ENCODE results near the gene SLC25A21.

Gene SLC25A21

GRCh38 chr14:37060496-37061260, 111.7 kb downstream of the SLC25A21 start:
- H3K27ac ChIP-seq (ENCODE audit: extremely low read depth, low read depth, low read length): no peak overlapping the region
- CTCF ChIA-PET: no interaction called here
- peaks cover 14% of the 10 kb centered on the region for H3K4me1 ChIP-seq (ENCODE audit: control insufficient read depth, insufficient read depth, low read length)
- no peaks in the 10 kb centered on the region for H3K36me3 ChIP-seq (ENCODE audit: control insufficient read depth in 2 of 2, insufficient read depth in 1 of 2, low read length in 2 of 2)
- no peaks in the 10 kb centered on the region for H3K9me3 ChIP-seq (ENCODE audit: control insufficient read depth, insufficient read depth, low read depth, low read length)
- H3K4me3 ChIP-seq (ENCODE audit: low read depth, low read length): no peak overlapping the region
- POLR2A ChIA-PET: no interaction called here
- TF ChIP-seq WT1 (tag by site-specific recombination; IDR thresholded peaks at IDR 0.05) (no peak), ZNF518A (tag by site-specific recombination; conservative IDR thresholded peaks at IDR 0.05; ENCODE audit: low read depth) (no peak), MEIS1 (CRISPR knock-in tag; IDR thresholded peaks at IDR 0.05; ENCODE audit: borderline replicate concordance) (no peak), HOXA7 (CRISPR knock-in tag; IDR thresholded peaks at IDR 0.05; ENCODE audit: borderline replicate concordance) (no peak), HOXD13 (CRISPR knock-in tag; IDR thresholded peaks at IDR 0.05; ENCODE audit: borderline replicate concordance) (no peak), ZNF350 (tag by site-specific recombination; IDR thresholded peaks at IDR 0.05) (no peak), PRDM4 (tag by site-specific recombination; IDR thresholded peaks at IDR 0.05) (0 out of 2 replicates have a peak, but pooled peaks have one; percentile 59), ZNF501 (tag by site-specific recombination; IDR thresholded peaks at IDR 0.05) (no peak), ZNF792 (tag by site-specific recombination; IDR thresholded peaks at IDR 0.05) (no peak), ZFHX2 (tag by site-specific recombination; conservative IDR thresholded peaks at IDR 0.05) (no peak), ZNF114 (tag by site-specific recombination; IDR thresholded peaks at IDR 0.05) (no peak), ZNF560 (tag by site-specific recombination; IDR thresholded peaks at IDR 0.05; ENCODE audit: borderline replicate concordance) (no peak), ZNF624 (tag by site-specific recombination; IDR thresholded peaks at IDR 0.05) (no peak), ZXDB (tag by site-specific recombination; IDR thresholded peaks at IDR 0.05) (no peak)
- TF ChIP-seq, protein P1, sequence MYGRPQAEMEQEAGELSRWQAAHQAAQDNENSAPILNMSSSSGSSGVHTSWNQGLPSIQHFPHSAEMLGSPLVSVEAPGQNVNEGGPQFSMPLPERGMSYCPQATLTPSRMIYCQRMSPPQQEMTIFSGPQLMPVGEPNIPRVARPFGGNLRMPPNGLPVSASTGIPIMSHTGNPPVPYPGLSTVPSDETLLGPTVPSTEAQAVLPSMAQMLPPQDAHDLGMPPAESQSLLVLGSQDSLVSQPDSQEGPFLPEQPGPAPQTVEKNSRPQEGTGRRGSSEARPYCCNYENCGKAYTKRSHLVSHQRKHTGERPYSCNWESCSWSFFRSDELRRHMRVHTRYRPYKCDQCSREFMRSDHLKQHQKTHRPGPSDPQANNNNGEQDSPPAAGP (tag by site-specific recombination; IDR thresholded peaks at IDR 0.05): no peak
- TF ChIP-seq, protein P2, sequence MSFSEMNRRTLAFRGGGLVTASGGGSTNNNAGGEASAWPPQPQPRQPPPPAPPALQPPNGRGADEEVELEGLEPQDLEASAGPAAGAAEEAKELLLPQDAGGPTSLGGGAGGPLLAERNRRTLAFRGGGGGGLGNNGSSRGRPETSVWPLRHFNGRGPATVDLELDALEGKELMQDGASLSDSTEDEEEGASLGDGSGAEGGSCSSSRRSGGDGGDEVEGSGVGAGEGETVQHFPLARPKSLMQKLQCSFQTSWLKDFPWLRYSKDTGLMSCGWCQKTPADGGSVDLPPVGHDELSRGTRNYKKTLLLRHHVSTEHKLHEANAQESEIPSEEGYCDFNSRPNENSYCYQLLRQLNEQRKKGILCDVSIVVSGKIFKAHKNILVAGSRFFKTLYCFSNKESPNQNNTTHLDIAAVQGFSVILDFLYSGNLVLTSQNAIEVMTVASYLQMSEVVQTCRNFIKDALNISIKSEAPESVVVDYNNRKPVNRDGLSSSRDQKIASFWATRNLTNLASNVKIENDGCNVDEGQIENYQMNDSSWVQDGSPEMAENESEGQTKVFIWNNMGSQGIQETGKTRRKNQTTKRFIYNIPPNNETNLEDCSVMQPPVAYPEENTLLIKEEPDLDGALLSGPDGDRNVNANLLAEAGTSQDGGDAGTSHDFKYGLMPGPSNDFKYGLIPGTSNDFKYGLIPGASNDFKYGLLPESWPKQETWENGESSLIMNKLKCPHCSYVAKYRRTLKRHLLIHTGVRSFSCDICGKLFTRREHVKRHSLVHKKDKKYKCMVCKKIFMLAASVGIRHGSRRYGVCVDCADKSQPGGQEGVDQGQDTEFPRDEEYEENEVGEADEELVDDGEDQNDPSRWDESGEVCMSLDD (tag by site-specific recombination; IDR thresholded peaks at IDR 0.05): no peak
- TF ChIP-seq, protein P3, sequence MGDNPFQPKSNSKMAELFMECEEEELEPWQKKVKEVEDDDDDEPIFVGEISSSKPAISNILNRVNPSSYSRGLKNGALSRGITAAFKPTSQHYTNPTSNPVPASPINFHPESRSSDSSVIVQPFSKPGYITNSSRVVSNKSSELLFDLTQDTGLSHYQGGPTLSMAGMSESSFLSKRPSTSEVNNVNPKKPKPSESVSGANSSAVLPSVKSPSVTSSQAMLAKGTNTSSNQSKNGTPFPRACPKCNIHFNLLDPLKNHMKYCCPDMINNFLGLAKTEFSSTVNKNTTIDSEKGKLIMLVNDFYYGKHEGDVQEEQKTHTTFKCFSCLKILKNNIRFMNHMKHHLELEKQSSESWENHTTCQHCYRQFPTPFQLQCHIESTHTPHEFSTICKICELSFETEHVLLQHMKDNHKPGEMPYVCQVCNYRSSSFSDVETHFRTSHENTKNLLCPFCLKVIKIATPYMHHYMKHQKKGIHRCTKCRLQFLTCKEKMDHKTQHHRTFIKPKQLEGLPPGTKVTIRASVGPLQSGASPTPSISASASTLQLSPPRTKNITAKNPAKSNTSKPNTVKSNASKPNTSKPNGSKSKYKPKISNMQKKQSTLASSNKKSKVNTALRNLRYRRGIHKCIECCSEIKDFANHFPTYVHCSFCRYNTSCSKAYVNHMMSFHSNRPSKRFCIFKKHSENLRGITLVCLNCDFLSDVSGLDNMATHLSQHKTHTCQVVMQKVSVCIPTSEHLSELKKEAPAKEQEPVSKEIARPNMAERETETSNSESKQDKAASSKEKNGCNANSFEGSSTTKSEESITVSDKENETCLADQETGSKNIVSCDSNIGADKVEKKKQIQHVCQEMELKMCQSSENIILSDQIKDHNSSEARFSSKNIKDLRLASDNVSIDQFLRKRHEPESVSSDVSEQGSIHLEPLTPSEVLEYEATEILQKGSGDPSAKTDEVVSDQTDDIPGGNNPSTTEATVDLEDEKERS (tag by site-specific recombination; IDR thresholded peaks at IDR 0.05): no peak
- TF ChIP-seq, protein P4, sequence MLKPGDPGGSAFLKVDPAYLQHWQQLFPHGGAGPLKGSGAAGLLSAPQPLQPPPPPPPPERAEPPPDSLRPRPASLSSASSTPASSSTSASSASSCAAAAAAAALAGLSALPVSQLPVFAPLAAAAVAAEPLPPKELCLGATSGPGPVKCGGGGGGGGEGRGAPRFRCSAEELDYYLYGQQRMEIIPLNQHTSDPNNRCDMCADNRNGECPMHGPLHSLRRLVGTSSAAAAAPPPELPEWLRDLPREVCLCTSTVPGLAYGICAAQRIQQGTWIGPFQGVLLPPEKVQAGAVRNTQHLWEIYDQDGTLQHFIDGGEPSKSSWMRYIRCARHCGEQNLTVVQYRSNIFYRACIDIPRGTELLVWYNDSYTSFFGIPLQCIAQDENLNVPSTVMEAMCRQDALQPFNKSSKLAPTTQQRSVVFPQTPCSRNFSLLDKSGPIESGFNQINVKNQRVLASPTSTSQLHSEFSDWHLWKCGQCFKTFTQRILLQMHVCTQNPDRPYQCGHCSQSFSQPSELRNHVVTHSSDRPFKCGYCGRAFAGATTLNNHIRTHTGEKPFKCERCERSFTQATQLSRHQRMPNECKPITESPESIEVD (tag by site-specific recombination; IDR thresholded peaks at IDR 0.05): no peak
- TF ChIP-seq, protein P5, sequence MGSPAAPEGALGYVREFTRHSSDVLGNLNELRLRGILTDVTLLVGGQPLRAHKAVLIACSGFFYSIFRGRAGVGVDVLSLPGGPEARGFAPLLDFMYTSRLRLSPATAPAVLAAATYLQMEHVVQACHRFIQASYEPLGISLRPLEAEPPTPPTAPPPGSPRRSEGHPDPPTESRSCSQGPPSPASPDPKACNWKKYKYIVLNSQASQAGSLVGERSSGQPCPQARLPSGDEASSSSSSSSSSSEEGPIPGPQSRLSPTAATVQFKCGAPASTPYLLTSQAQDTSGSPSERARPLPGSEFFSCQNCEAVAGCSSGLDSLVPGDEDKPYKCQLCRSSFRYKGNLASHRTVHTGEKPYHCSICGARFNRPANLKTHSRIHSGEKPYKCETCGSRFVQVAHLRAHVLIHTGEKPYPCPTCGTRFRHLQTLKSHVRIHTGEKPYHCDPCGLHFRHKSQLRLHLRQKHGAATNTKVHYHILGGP (tag by site-specific recombination; IDR thresholded peaks at IDR 0.05): no peak
